NB4 (cell line): ENCODE data around the gene FUOM.

Source experiments
- DNase-seq: peaks from one replicate; pipeline ENCODE4 v3.0.0; 2010; ENCODE audit warnings: low read depth
- H3K4me3 ChIP-seq: one replicate; pipeline ENCODE4 v1.5.1; 2011; ENCODE audit warnings: mild to moderate bottlenecking, low read depth, low read length, moderate library complexity
- MAX ChIP-seq: IDR thresholded peaks from 2 replicates; pipeline ENCODE4 v1.6.1; 2011; ENCODE audit warnings: low read depth, low read length
- MYC ChIP-seq: IDR thresholded peaks from 2 replicates; pipeline ENCODE4 v1.6.1; 2011; ENCODE audit warnings: low read depth, low read length
- POLR2A ChIP-seq: IDR thresholded peaks from 2 replicates; pipeline ENCODE4 v1.6.1; 2011; ENCODE audit warnings: mild to moderate bottlenecking; ENCODE audit not compliant: insufficient read length; ENCODE audit errors: extremely low read depth
- TF ChIP-seq, protein P1 (sequence below): IDR thresholded peaks from one replicate; pipeline ENCODE4 v1.5.1; 2012; ENCODE audit warnings: low read depth, low read length

The FUOM gene

GRCh38 chr10:133357285-133358161 is at the start of gene FUOM:
Gene FUOM, minus strand, starts transcription at chr10:133358019. Its CDS starts 12 bp downstream, at chr10:133358007.
- TF ChIP-seq MAX (peak; percentile 85), POLR2A (peak; percentile 70), MYC (peak; percentile 93)
- TF ChIP-seq, protein P1, sequence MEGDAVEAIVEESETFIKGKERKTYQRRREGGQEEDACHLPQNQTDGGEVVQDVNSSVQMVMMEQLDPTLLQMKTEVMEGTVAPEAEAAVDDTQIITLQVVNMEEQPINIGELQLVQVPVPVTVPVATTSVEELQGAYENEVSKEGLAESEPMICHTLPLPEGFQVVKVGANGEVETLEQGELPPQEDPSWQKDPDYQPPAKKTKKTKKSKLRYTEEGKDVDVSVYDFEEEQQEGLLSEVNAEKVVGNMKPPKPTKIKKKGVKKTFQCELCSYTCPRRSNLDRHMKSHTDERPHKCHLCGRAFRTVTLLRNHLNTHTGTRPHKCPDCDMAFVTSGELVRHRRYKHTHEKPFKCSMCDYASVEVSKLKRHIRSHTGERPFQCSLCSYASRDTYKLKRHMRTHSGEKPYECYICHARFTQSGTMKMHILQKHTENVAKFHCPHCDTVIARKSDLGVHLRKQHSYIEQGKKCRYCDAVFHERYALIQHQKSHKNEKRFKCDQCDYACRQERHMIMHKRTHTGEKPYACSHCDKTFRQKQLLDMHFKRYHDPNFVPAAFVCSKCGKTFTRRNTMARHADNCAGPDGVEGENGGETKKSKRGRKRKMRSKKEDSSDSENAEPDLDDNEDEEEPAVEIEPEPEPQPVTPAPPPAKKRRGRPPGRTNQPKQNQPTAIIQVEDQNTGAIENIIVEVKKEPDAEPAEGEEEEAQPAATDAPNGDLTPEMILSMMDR = no peak
- H3K4me3 ChIP-seq = peak within 1 kb of the TSS; percentile 64
- peak; percentile 93 for DNase-seq

GRCh38 chr10:133405844-133406527 is 48.2 kb upstream of the FUOM start:
- TF ChIP-seq MYC (no peak), MAX (no peak), POLR2A (no peak)
- TF ChIP-seq, protein P1 = no peak
- no peak overlapping the region for H3K4me3 ChIP-seq
- no peak for DNase-seq

- TF ChIP-seq MYC = no peak
- TF ChIP-seq MAX = no peak
- TF ChIP-seq, protein P1 = no peak
- TF ChIP-seq POLR2A = no peak
- DNase-seq = no peak
- no peak overlapping the region for H3K4me3 ChIP-seq
Observed at GRCh38 chr10:133405272-133405671, 47.5 kb upstream of the FUOM start.

- no peak overlapping the region for H3K4me3 ChIP-seq
- no peak for DNase-seq
- no peak for TF ChIP-seq MYC
- TF ChIP-seq POLR2A = no peak
- TF ChIP-seq, protein P1 = no peak
Observed at GRCh38 chr10:133403784-133404183, 46.0 kb upstream of the FUOM start.

- DNase-seq = no peak
- TF ChIP-seq MAX (no peak), MYC (no peak), POLR2A (no peak)
- TF ChIP-seq, protein P1 = no peak
- H3K4me3 ChIP-seq = no peak overlapping the region
Observed at GRCh38 chr10:133403359-133403758, 45.5 kb upstream of the FUOM start.
